RPMI8226 (cell line): ENCODE measurements around the gene WDR7.
"Not testable (repeated sequence)": the region's sequence is repeated elsewhere in the genome, so short reads cannot be mapped to it uniquely, and the experiment has no call there.

Source experiments
- DNase-seq: peaks from one replicate; pipeline ENCODE4 v3.0.0-alpha.2; 2015

WDR7 gene

GRCh38 chr18:56650944-56651770 is at the start of gene WDR7:
WDR7 (plus strand) TSS chr18:56651359; CDS start chr18:56672516, 21,157 bp downstream.
- peak; percentile 99 for DNase-seq

- DNase-seq = no peak
Measured at GRCh38 chr18:56606618-56607017, 44.5 kb upstream of the WDR7 start.

- DNase-seq = no peak
Measured at GRCh38 chr18:56615738-56616520, 35.2 kb upstream of the WDR7 start.

GRCh38 chr18:56627991-56628390 is 23.2 kb upstream of the WDR7 start:
- no peak for DNase-seq

GRCh38 chr18:56632070-56633022 is 18.8 kb upstream of the WDR7 start:
- no peak for DNase-seq

GRCh38 chr18:56635007-56635406 is 16.2 kb upstream of the WDR7 start:
- DNase-seq = no peak

- peak; percentile 14 for DNase-seq
Measured at GRCh38 chr18:56637176-56637575, 14.0 kb upstream of the WDR7 start.

GRCh38 chr18:56637711-56638231 is 13.4 kb upstream of the WDR7 start:
- peak; percentile 31 for DNase-seq

GRCh38 chr18:56638232-56639103 is 12.7 kb upstream of the WDR7 start, which contains the start of gene TXNL1:
TXNL1 (minus strand) TSS chr18:56638592; CDS start chr18:56638440, 152 bp downstream.
- peak; percentile 100 for DNase-seq

GRCh38 chr18:56639104-56639381 is 12.1 kb upstream of the WDR7 start:
- peak; percentile 10 for DNase-seq

GRCh38 chr18:56639571-56639970 is 11.6 kb upstream of the WDR7 start:
- DNase-seq = no peak

- DNase-seq = no peak
Measured at GRCh38 chr18:56641714-56642337, 9.3 kb upstream of the WDR7 start.

GRCh38 chr18:56643381-56643780 is 7.8 kb upstream of the WDR7 start:
- no peak for DNase-seq

- DNase-seq = peak; percentile 61
Measured at GRCh38 chr18:56645415-56646016, 5.6 kb upstream of the WDR7 start.

- no peak for DNase-seq
Measured at GRCh38 chr18:56647071-56647470, 4.1 kb upstream of the WDR7 start.

GRCh38 chr18:56647951-56648893 is 2.9 kb upstream of the WDR7 start:
- DNase-seq = no peak

- peak; percentile 11 for DNase-seq
Measured at GRCh38 chr18:56649996-56650395, 1.2 kb upstream of the WDR7 start.

- DNase-seq = no peak
Measured at GRCh38 chr18:56651771-56652092, 573 bp downstream of the WDR7 start.

- DNase-seq = no peak
Measured at GRCh38 chr18:56652802-56653201, 1.6 kb downstream of the WDR7 start.

- not testable (repeated sequence) for DNase-seq
Measured at GRCh38 chr18:56654280-56654679, 3.1 kb downstream of the WDR7 start.
